ENCODE results near the gene C10orf105.

DNA sequence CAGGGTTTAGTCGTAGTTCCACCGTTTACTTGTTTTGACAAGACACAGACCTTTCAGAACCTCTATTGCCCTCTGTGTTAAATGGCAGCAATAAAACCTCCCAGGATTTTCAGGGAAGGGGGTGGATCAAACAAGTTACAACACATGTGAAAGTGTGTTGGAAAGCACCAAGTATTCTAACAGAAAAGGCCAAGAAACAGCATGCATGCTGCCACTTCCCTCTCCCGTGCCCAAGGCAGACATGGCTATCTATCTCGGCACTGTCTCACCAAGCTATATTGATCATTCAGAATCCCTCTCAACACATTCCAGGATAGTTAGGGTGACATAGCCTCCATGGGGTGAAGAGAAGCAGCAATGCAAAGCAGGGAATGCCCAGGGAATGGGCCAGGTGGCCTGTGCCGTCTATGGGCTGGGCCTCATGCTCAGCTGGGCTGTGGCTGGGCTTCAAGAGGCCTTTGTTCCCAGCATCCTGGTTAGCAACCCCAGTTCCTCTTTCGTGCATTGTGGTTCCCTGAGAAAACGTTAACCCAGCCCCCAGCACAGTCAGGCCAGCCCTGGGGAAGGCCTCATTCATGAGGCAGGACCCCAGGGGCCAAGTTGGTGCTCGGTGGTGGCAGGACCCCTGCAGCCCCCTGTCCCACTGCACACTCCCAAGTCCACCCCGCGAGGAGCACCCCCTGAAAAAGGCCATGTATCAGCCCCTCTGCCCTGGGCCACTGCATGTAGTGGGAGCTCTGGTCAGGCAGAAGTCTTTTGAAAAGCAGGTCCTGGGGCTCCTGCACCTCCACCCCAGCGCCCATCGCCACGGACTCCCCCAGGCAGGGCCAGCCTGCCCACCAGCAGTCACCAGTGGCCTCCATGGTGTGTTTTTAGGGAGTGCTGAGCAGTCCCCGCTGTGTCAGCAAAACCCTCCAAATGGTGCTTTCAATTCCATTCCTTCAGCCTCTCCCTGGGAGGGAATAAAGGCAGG lies 28.3 kb upstream of the C10orf105 start:
- TF ChIP-seq POLR2AphosphoS5 (IDR thresholded peaks at IDR 0.05; ENCODE audit: low read depth, low read length): no peak
- no peak for TF ChIP-seq TAF1 (IDR thresholded peaks at IDR 0.05; ENCODE audit: borderline replicate concordance, insufficient read depth, low read length)
